WI38 (cell line): Measurements from ENCODE around the gene STK33.

Experiments used
- H3K4me3 ChIP-seq: 2 replicates; pipeline ENCODE4 v1.5.1; 2011; ENCODE audit warnings: low read depth, mild to moderate bottlenecking, control low read depth, low read length
- TF ChIP-seq, protein P1 (sequence below): IDR thresholded peaks from 2 replicates; pipeline ENCODE4 v1.5.1; 2012; ENCODE audit warnings: low read depth, mild to moderate bottlenecking, control low read depth, low read length

STK33 gene

DNA sequence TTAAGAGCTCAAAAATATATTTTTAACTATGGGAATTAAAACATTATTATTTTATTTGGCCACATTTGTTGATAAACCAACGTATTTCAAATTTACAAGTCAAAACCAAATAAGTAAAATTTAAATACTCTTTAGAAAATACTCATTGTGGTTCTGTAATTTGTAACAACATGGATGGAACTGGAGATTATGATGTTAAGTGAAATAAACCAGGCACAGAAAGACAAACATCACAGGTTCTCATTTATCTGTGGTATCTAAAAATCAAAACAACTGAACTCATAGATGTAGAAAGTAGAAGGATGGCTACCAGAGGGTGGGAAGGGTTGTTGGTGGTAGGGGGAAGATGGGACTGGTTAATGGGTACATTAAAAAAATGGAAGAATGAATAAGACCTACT lies 50.8 kb downstream of the STK33 start:
- TF ChIP-seq, protein P1, sequence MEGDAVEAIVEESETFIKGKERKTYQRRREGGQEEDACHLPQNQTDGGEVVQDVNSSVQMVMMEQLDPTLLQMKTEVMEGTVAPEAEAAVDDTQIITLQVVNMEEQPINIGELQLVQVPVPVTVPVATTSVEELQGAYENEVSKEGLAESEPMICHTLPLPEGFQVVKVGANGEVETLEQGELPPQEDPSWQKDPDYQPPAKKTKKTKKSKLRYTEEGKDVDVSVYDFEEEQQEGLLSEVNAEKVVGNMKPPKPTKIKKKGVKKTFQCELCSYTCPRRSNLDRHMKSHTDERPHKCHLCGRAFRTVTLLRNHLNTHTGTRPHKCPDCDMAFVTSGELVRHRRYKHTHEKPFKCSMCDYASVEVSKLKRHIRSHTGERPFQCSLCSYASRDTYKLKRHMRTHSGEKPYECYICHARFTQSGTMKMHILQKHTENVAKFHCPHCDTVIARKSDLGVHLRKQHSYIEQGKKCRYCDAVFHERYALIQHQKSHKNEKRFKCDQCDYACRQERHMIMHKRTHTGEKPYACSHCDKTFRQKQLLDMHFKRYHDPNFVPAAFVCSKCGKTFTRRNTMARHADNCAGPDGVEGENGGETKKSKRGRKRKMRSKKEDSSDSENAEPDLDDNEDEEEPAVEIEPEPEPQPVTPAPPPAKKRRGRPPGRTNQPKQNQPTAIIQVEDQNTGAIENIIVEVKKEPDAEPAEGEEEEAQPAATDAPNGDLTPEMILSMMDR, result no peak
- no peak overlapping the region for H3K4me3 ChIP-seq

DNA sequence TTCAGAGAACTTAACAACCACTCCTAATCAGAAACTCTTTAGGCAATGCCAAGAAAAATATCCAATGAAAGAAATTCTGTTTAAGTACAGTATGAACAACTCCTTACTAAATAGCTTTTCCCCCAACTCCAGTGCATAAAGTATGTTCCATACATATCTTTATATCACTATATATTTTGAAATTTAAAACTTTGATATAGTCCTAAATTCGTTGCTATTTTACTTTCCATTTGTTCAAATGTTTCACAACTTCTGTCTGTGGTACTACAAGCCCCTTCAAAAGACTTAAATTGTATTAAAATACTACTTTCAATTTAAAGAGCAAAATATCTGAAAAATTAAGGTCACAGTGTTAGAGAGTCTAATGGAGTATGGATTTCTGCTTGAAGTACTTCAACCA lies 52.6 kb downstream of the STK33 start:
- TF ChIP-seq, protein P1, result no peak
- no peak overlapping the region for H3K4me3 ChIP-seq

DNA sequence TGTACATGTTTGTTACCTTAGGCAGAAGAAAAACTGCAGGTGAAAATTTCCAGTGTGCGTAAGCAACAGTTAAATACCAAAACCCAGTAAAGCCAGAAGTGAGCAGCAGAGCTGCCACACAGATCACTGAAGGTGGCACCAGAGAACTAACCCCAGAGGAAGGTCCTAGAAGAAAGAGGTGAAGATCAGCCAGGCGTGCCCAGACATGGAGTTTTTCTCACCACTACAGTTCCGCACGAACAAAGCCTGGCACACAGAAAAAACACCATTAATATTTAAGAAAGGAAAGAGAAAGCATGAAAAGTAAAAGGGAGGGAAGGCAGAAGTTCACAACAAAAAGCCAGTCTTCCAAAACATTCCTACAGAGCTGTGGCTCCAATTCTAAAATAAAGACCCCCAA lies 60.7 kb downstream of the STK33 start:
- no peak overlapping the region for H3K4me3 ChIP-seq
- TF ChIP-seq, protein P1, result no peak

DNA sequence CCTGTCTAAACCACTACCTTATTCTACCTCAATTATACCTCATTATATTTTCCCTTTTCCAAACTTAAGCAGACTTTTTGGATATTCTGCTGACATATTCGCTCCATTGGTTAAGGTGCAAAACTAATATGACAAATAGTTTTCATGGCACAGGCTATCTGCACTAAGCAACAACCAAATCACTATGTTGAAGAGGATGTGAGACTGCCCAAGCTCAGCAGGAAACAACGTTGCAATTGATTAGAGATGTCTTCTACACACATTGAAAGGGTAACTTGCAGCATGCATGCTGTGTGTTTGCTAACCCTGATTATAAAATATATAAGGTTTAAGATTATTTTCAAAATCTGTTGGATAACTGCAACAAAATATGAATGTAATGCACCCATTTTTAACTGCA lies 61.6 kb downstream of the STK33 start:
- TF ChIP-seq, protein P1, result no peak
- H3K4me3 ChIP-seq, result no peak overlapping the region

DNA sequence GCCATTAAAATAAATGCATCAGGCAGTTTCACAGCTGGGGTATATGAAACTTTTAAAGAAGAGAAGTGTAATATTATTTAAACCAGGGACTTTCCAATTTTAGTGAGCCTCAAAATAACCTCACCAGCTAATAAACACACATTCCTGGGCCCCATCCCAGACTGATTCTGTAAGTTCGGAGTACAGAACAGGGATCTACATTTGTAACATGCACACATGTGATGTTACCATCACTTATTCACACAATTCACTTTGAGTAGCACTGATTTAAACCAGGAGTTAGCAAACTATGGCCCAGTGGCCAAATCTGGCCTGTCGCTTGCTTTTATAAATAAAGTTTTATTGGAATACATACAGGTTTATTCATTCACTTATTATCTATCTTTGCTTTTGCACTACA lies 62.0 kb downstream of the STK33 start:
- TF ChIP-seq, protein P1, result no peak
- H3K4me3 ChIP-seq, result no peak overlapping the region

DNA sequence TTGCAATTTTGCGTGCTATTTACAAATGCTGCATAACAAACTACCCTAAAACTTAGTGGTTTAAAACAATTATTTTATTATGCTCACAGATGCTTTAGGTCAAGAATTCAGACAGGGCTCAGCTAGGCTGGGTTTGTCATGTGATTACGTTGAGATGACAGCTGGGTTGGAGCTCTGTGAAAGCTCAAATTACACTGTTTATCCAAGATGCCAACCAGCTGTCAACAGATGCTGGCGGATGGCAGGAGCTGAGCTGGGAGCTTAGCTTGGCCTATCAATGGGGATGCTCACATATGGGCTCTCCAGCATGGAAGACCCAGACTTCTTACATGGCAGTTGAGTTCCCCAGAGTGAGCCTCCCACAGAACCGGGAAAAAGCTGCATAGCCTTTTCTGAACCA lies 62.7 kb downstream of the STK33 start:
- no peak overlapping the region for H3K4me3 ChIP-seq

DNA sequence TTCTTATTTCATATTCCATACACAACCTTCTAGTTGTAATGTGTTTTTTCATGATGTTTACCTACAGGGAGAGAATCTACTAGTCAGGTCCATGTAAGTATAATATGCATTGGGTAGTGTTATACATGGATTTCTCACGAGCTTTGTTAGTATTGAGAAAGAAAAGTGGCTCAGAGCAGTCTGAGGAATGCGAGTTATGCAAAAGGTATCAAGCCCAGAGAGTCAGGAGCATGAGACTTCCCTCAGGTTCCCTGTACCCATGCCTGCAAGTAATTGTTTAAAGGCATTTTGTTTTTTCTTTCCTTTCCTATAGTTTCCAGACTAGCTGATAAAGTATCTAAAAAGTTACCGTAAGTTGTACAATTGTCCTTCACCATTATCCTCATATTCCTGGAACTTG lies 66.1 kb downstream of the STK33 start:
- H3K4me3 ChIP-seq, result no peak overlapping the region
- TF ChIP-seq, protein P1, result no peak

More for the DNA sequence above, 62.7 kb downstream of the STK33 start:
- TF ChIP-seq, protein P1, result no peak
